ENCODE measurements around the gene VPS13D.
"Not testable (repeated sequence)": the region's sequence is repeated elsewhere in the genome, so short reads cannot be mapped to it uniquely, and the experiment has no call there.

Gene VPS13D

GRCh38 chr1:12296623-12297022 lies 66.8 kb downstream of the VPS13D start:
- DNase-seq: no peak

- no peak for DNase-seq
Measured at GRCh38 chr1:12300706-12301105, 70.9 kb downstream of the VPS13D start.

GRCh38 chr1:12301518-12302237 lies 71.8 kb downstream of the VPS13D start:
- DNase-seq: no peak

GRCh38 chr1:12302798-12303447 lies 73.1 kb downstream of the VPS13D start:
- DNase-seq: no peak

- no peak for DNase-seq
Measured at GRCh38 chr1:12305377-12305776, 75.5 kb downstream of the VPS13D start.

GRCh38 chr1:12309783-12310742 lies 80.2 kb downstream of the VPS13D start:
- no peak for DNase-seq

GRCh38 chr1:12314333-12314903 lies 84.6 kb downstream of the VPS13D start:
- DNase-seq: no peak

GRCh38 chr1:12315146-12315545 lies 85.3 kb downstream of the VPS13D start:
- DNase-seq: no peak

- DNase-seq: no peak
Measured at GRCh38 chr1:12316331-12316730, 86.5 kb downstream of the VPS13D start.

GRCh38 chr1:12320486-12320885 lies 90.7 kb downstream of the VPS13D start:
- DNase-seq: no peak

GRCh38 chr1:12324423-12324822 lies 94.6 kb downstream of the VPS13D start:
- no peak for DNase-seq

GRCh38 chr1:12324973-12325372 lies 95.1 kb downstream of the VPS13D start:
- not testable (repeated sequence) for DNase-seq

GRCh38 chr1:12326986-12327385 lies 97.2 kb downstream of the VPS13D start:
- DNase-seq: no peak

- no peak for DNase-seq
Measured at GRCh38 chr1:12327566-12327965, 97.7 kb downstream of the VPS13D start.

GRCh38 chr1:12333036-12333785 lies 103.4 kb downstream of the VPS13D start:
- DNase-seq: no peak

GRCh38 chr1:12335815-12336214 lies 106.0 kb downstream of the VPS13D start:
- DNase-seq: no peak

GRCh38 chr1:12336413-12336812 lies 106.6 kb downstream of the VPS13D start:
- no peak for DNase-seq

GRCh38 chr1:12338017-12338416 lies 108.2 kb downstream of the VPS13D start:
- no peak for DNase-seq

- no peak for DNase-seq
Measured at GRCh38 chr1:12338823-12339222, 109.0 kb downstream of the VPS13D start.

GRCh38 chr1:12339396-12339795 lies 109.6 kb downstream of the VPS13D start:
- DNase-seq: no peak

GRCh38 chr1:12339811-12340543 lies 110.1 kb downstream of the VPS13D start:
- no peak for DNase-seq

GRCh38 chr1:12340544-12340930 lies 110.7 kb downstream of the VPS13D start:
- DNase-seq: no peak

All from activated effector memory CD4-positive, alpha-beta T cell treated with Interleukin-2 at 50 U/mL for 16 hours (primary cell).